Loucy (cell line): ENCODE measurements around the gene ARHGAP22.
A peak's percentile ranks its signal among the peaks of the same experiment; 100 is the strongest.

ENCODE experiments used
- CTCF ChIP-seq: fragments of 200-600 bp; sonication (generic); conservative IDR thresholded peaks from 2 replicates; pipeline ENCODE4 v1.5.1; 2014; ENCODE audit warnings: mild to moderate bottlenecking, antibody characterized with exemption, low read length
- EZH2phosphoT487 ChIP-seq: fragments of 200-600 bp; IDR thresholded peaks from 2 replicates; pipeline ENCODE4 v1.6.1; 2018; ENCODE audit warnings: antibody characterized with exemption, mild to moderate bottlenecking, moderate library complexity, borderline replicate concordance

DNA sequence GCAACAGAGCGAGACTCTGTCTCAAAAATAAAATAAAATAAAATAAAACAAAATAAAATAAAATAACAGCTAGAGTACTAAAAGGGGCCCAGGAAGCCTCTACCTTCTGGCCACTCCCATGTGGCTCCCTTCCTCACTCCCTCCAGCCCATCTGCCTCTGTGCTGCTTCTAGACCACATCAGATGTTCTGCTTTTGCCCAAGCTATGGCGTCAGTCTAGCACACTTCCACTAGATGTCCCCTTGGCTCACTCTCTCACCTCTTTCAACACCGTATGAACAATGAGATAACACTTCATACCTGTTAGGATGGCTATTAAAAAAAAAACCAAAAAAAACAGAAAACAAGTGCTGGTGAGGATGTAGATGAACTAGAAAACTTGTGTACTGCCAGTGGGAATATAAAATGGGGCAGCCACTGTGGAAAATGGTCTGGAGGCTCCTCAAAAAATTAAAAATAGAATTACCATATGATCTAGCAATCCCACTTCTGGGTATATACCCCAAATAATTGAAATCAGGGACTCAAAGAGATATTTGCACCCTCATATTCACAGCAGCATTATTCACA is 132.3 kb downstream of the ARHGAP22 start:
- TF ChIP-seq EZH2phosphoT487, result no peak
- TF ChIP-seq CTCF, result peak; percentile 42
